WTC11 (cell line): Measurements from ENCODE around the gene PKHD1. TPM values are rescaled to one million over a fixed set of nuclear protein-coding genes. Genes with fewer than 3 reads are reported as not detected.

Source experiments
- ATAC-seq: fragments of 200-7000 bp; cut with Tn5 transposase; 2 replicates; pipeline ENCODE4 v1.10.0; 2021; ENCODE audit warnings: mild to moderate bottlenecking, moderate library complexity
- CTCF ChIA-PET: fragments of 300-600 bp; sonication (Branson Sonifier 250); formaldehyde crosslinking; loops from one replicate; lab custom pipeline; 2021; ENCODE audit warnings: antibody characterized with exemption; lab: Charles Lee
- POLR2A ChIA-PET: fragments of 350-600 bp; sonication (Branson Sonifier 250); formaldehyde crosslinking; loops from one replicate; lab custom pipeline; 2021; ENCODE audit warnings: antibody characterized with exemption; lab: Charles Lee
- DNase-seq: peaks from one replicate; pipeline ENCODE4 v3.0.0; 2021; ENCODE audit warnings: low spot score
- H3K27ac Mint-ChIP-seq: 2 replicates; pipeline ENCODE4 v1.8.0; 2021; ENCODE audit warnings: mixed read lengths
- H3K27me3 Mint-ChIP-seq: 2 replicates; pipeline ENCODE4 v1.8.0; 2021; ENCODE audit warnings: low read depth, mild to moderate bottlenecking, moderate library complexity, mixed read lengths
- H3K36me3 Mint-ChIP-seq: 2 replicates; pipeline ENCODE4 v1.8.0; 2021; ENCODE audit warnings: mixed read lengths
- H3K4me1 Mint-ChIP-seq: 2 replicates; pipeline ENCODE4 v1.8.0; 2022; ENCODE audit warnings: mixed read lengths
- H3K4me3 Mint-ChIP-seq: 2 replicates; pipeline ENCODE4 v1.8.0; 2021; ENCODE audit warnings: mild to moderate bottlenecking, moderate library complexity, mixed read lengths
- H3K9me3 Mint-ChIP-seq: 2 replicates; pipeline ENCODE4 v1.8.0; 2021; ENCODE audit warnings: mixed read lengths
- CBFB ChIP-seq: sonication (generic); formaldehyde crosslinking; IDR thresholded peaks from 2 replicates; pipeline ENCODE4 v1.8.1; 2022; ENCODE audit warnings: mild to moderate bottlenecking, low read depth, missing genetic modification reagents
- CREB1 ChIP-seq: sonication (generic); formaldehyde crosslinking; IDR thresholded peaks from 2 replicates; pipeline ENCODE4 v1.8.0; 2023; ENCODE audit warnings: mild to moderate bottlenecking, missing genetic modification reagents
- CREM ChIP-seq: sonication (generic); formaldehyde crosslinking; IDR thresholded peaks from 2 replicates; pipeline ENCODE4 v1.8.1; 2022; ENCODE audit warnings: mild to moderate bottlenecking, missing genetic modification reagents, moderate library complexity
- ETV6 ChIP-seq: sonication (generic); formaldehyde crosslinking; IDR thresholded peaks from 2 replicates; pipeline ENCODE4 v1.8.1; 2022; ENCODE audit warnings: mild to moderate bottlenecking, missing genetic modification reagents
- FOXP1 ChIP-seq: sonication (generic); formaldehyde crosslinking; IDR thresholded peaks from 2 replicates; pipeline ENCODE4 v1.8.0; 2022; ENCODE audit warnings: missing genetic modification reagents, mild to moderate bottlenecking, moderate library complexity, borderline replicate concordance
- MXD4 ChIP-seq: fragments of 250-450 bp; sonication (Bioruptor Pico); IDR thresholded peaks from 2 replicates; pipeline ENCODE4 v1.8.0; 2021; ENCODE audit warnings: mild to moderate bottlenecking, moderate library complexity, borderline replicate concordance
- NFATC4 ChIP-seq: fragments of 250-450 bp; sonication (Bioruptor Pico); IDR thresholded peaks from 2 replicates; pipeline ENCODE4 v1.9.0; 2021; ENCODE audit warnings: mild to moderate bottlenecking
- NR2C2 ChIP-seq: sonication (generic); formaldehyde crosslinking; IDR thresholded peaks from 2 replicates; pipeline ENCODE4 v1.8.0; 2022; ENCODE audit warnings: mild to moderate bottlenecking, missing genetic modification reagents
- RORB ChIP-seq: fragments of 250-450 bp; sonication (Bioruptor Pico); IDR thresholded peaks from 2 replicates; pipeline ENCODE4 v1.9.0; 2021; ENCODE audit warnings: mild to moderate bottlenecking
- SP1 ChIP-seq: sonication (generic); formaldehyde crosslinking; conservative IDR thresholded peaks from 2 replicates; pipeline ENCODE4 v1.8.1; 2022; ENCODE audit warnings: missing genetic modification reagents
- ZNF219 ChIP-seq: sonication (generic); formaldehyde crosslinking; IDR thresholded peaks from 2 replicates; pipeline ENCODE4 v1.8.0; 2023; ENCODE audit warnings: missing genetic modification reagents, mild to moderate bottlenecking, borderline replicate concordance
- ZNF423 ChIP-seq: fragments of 250-450 bp; sonication (Bioruptor Pico); IDR thresholded peaks from 2 replicates; pipeline ENCODE4 v2.1.2; 2022; ENCODE audit warnings: mild to moderate bottlenecking, moderate library complexity
- ZNF671 ChIP-seq: fragments of 250-450 bp; sonication (Bioruptor Pico); IDR thresholded peaks from 2 replicates; pipeline ENCODE4 v1.8.0; 2021; ENCODE audit warnings: mild to moderate bottlenecking
- total RNA-seq: library from RNA; stranded (reverse); gene quantifications from 3 replicates; pipeline ENCODE4 v1.2.3, GENCODE V29; 2021
- TF ChIP-seq, protein P1 (sequence below): sonication (generic); formaldehyde crosslinking; conservative IDR thresholded peaks from 2 replicates; pipeline ENCODE4 v1.8.1; 2022; ENCODE audit warnings: mild to moderate bottlenecking, missing genetic modification reagents
- TF ChIP-seq, protein P2 (sequence below): sonication (generic); formaldehyde crosslinking; IDR thresholded peaks from 2 replicates; pipeline ENCODE4 v1.8.0; 2022; ENCODE audit warnings: mild to moderate bottlenecking, missing genetic modification reagents
- TF ChIP-seq, protein P3 (sequence below): sonication (generic); formaldehyde crosslinking; IDR thresholded peaks from 2 replicates; pipeline ENCODE4 v1.8.1; 2023; ENCODE audit warnings: mild to moderate bottlenecking, missing genetic modification reagents
- TF ChIP-seq, protein P4 (sequence below): sonication (generic); formaldehyde crosslinking; IDR thresholded peaks from 2 replicates; pipeline ENCODE4 v1.8.1; 2022; ENCODE audit warnings: low read depth, mild to moderate bottlenecking, moderate library complexity, missing genetic modification reagents, borderline replicate concordance
- TF ChIP-seq, protein P5 (sequence below): sonication (generic); formaldehyde crosslinking; IDR thresholded peaks from 2 replicates; pipeline ENCODE4 v1.8.1; 2022; ENCODE audit warnings: low read depth, missing genetic modification reagents, borderline replicate concordance
- TF ChIP-seq, protein P6 (sequence below): fragments of 250-450 bp; sonication (Bioruptor Pico); IDR thresholded peaks from 2 replicates; pipeline ENCODE4 v1.9.0; 2021; ENCODE audit warnings: moderate library complexity, mild to moderate bottlenecking, inconsistent platforms, borderline replicate concordance
- TF ChIP-seq, protein P7 (sequence below): sonication (generic); formaldehyde crosslinking; IDR thresholded peaks from 2 replicates; pipeline ENCODE4 v1.8.1; 2022; ENCODE audit warnings: mild to moderate bottlenecking, moderate library complexity, missing genetic modification reagents
- TF ChIP-seq, protein P8 (sequence below): sonication (generic); formaldehyde crosslinking; IDR thresholded peaks from 2 replicates; pipeline ENCODE4 v1.8.0; 2023; ENCODE audit warnings: mild to moderate bottlenecking, missing genetic modification reagents
- TF ChIP-seq, protein P9 (sequence below): fragments of 200-600 bp; IDR thresholded peaks from 2 replicates; pipeline ENCODE4 v1.8.0; 2022; ENCODE audit warnings: antibody characterized with exemption
- TF ChIP-seq, protein P10 (sequence below): sonication (generic); formaldehyde crosslinking; IDR thresholded peaks from 2 replicates; pipeline ENCODE4 v1.8.1; 2023; ENCODE audit warnings: mild to moderate bottlenecking, missing genetic modification reagents

PKHD1 gene
- total RNA-seq, 1 experiment from 2014 or later = 0.15 TPM

DNA sequence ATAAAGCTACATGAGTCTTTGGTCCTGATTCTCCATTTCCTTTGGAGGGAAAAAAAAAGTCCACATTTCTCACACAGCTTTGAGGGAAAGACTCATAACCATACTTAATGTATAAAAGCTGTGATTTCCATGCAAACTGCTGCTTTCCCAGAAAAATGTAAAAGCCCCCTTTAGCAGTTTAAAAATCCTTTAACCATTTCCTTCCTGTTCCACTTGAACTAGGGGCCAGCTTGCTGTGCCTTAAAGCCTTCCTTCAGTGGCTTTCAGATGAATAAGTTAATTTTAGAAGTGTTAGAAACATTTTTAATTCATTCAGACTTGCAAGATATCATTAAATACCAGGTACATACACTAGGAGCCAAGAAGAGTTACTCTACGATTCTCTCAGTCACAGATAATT is 273.5 kb downstream of the PKHD1 start:
- ATAC-seq (no peak), DNase-seq (no peak)
- peaks cover 14% of the 10 kb centered on the region for H3K36me3 Mint-ChIP-seq
- H3K27ac Mint-ChIP-seq = peak overlapping the region; percentile 86
- ChIA-PET CTCF (interaction anchor here (0.9 to 1.0 kb wide), 2 partner anchors 61 to 146 kb away, joined by 3 to 5 read pairs; no protein-coding TSS in a partner anchor), POLR2A (no interaction called here)
- H3K4me3 Mint-ChIP-seq = no peak overlapping the region
- H3K9me3 Mint-ChIP-seq = peaks cover 33% of the 10 kb centered on the region
- peaks cover 55% of the 10 kb centered on the region for H3K4me1 Mint-ChIP-seq
- TF ChIP-seq ETV6 (no peak), FOXP1 (CRISPR knock-in tag) (no peak), MXD4 (no peak), ZNF219 (CRISPR knock-in tag) (no peak), ZNF423 (CRISPR knock-in tag) (no peak), CREM (CRISPR knock-in tag) (no peak), SP1 (no peak), CBFB (CRISPR knock-in tag) (no peak), RORB (CRISPR knock-in tag) (no peak)
- TF ChIP-seq, protein P1, sequence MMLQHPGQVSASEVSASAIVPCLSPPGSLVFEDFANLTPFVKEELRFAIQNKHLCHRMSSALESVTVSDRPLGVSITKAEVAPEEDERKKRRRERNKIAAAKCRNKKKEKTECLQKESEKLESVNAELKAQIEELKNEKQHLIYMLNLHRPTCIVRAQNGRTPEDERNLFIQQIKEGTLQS (CRISPR knock-in tag) = no peak
- TF ChIP-seq, protein P2, sequence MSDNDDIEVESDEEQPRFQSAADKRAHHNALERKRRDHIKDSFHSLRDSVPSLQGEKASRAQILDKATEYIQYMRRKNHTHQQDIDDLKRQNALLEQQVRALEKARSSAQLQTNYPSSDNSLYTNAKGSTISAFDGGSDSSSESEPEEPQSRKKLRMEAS (CRISPR knock-in tag) = no peak
- TF ChIP-seq, protein P3, sequence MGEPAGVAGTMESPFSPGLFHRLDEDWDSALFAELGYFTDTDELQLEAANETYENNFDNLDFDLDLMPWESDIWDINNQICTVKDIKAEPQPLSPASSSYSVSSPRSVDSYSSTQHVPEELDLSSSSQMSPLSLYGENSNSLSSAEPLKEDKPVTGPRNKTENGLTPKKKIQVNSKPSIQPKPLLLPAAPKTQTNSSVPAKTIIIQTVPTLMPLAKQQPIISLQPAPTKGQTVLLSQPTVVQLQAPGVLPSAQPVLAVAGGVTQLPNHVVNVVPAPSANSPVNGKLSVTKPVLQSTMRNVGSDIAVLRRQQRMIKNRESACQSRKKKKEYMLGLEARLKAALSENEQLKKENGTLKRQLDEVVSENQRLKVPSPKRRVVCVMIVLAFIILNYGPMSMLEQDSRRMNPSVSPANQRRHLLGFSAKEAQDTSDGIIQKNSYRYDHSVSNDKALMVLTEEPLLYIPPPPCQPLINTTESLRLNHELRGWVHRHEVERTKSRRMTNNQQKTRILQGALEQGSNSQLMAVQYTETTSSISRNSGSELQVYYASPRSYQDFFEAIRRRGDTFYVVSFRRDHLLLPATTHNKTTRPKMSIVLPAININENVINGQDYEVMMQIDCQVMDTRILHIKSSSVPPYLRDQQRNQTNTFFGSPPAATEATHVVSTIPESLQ (CRISPR knock-in tag) = no peak
- TF ChIP-seq, protein P4, sequence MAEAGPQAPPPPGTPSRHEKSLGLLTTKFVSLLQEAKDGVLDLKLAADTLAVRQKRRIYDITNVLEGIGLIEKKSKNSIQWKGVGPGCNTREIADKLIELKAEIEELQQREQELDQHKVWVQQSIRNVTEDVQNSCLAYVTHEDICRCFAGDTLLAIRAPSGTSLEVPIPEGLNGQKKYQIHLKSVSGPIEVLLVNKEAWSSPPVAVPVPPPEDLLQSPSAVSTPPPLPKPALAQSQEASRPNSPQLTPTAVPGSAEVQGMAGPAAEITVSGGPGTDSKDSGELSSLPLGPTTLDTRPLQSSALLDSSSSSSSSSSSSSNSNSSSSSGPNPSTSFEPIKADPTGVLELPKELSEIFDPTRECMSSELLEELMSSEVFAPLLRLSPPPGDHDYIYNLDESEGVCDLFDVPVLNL (CRISPR knock-in tag) = no peak
- TF ChIP-seq, protein P5, sequence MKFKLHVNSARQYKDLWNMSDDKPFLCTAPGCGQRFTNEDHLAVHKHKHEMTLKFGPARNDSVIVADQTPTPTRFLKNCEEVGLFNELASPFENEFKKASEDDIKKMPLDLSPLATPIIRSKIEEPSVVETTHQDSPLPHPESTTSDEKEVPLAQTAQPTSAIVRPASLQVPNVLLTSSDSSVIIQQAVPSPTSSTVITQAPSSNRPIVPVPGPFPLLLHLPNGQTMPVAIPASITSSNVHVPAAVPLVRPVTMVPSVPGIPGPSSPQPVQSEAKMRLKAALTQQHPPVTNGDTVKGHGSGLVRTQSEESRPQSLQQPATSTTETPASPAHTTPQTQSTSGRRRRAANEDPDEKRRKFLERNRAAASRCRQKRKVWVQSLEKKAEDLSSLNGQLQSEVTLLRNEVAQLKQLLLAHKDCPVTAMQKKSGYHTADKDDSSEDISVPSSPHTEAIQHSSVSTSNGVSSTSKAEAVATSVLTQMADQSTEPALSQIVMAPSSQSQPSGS = no peak
- TF ChIP-seq, protein P6, sequence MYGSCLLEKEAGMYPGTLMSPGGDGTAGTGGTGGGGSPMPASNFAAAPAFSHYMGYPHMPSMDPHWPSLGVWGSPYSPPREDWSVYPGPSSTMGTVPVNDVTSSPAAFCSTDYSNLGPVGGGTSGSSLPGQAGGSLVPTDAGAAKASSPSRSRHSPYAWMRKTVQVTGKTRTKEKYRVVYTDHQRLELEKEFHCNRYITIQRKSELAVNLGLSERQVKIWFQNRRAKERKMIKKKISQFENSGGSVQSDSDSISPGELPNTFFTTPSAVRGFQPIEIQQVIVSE (CRISPR knock-in tag) = no peak
- peaks cover 2% of the 10 kb centered on the region; the same call in 1 of the 2 replicates for H3K27me3 Mint-ChIP-seq

DNA sequence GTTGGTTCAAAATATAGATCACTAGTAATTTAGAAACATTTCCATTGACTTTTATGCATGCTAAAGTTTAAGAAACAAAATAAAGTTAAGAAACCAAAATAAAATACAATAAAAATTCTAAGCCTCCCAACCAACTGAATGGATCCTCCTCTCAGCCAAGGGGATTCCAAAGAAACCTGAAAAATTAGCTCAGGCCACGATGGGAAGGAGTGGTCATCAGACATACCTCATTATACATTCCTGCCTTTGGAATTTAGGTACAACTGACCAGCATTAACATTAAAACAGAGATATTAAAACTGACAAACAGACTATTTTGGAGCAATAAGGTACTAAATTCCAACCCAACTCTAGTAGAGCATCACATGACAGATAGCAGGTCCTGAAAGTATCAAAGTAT is 275.2 kb downstream of the PKHD1 start:
- H3K4me1 Mint-ChIP-seq = peaks cover 47% of the 10 kb centered on the region
- TF ChIP-seq ZNF423 (CRISPR knock-in tag) (no peak), ZNF671 (no peak), NR2C2 (no peak), NFATC4 (CRISPR knock-in tag) (no peak), CREB1 (CRISPR knock-in tag) (no peak)
- TF ChIP-seq, protein P7, sequence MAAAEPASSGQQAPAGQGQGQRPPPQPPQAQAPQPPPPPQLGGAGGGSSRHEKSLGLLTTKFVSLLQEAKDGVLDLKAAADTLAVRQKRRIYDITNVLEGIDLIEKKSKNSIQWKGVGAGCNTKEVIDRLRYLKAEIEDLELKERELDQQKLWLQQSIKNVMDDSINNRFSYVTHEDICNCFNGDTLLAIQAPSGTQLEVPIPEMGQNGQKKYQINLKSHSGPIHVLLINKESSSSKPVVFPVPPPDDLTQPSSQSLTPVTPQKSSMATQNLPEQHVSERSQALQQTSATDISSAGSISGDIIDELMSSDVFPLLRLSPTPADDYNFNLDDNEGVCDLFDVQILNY (CRISPR knock-in tag) = no peak
- TF ChIP-seq, protein P8, sequence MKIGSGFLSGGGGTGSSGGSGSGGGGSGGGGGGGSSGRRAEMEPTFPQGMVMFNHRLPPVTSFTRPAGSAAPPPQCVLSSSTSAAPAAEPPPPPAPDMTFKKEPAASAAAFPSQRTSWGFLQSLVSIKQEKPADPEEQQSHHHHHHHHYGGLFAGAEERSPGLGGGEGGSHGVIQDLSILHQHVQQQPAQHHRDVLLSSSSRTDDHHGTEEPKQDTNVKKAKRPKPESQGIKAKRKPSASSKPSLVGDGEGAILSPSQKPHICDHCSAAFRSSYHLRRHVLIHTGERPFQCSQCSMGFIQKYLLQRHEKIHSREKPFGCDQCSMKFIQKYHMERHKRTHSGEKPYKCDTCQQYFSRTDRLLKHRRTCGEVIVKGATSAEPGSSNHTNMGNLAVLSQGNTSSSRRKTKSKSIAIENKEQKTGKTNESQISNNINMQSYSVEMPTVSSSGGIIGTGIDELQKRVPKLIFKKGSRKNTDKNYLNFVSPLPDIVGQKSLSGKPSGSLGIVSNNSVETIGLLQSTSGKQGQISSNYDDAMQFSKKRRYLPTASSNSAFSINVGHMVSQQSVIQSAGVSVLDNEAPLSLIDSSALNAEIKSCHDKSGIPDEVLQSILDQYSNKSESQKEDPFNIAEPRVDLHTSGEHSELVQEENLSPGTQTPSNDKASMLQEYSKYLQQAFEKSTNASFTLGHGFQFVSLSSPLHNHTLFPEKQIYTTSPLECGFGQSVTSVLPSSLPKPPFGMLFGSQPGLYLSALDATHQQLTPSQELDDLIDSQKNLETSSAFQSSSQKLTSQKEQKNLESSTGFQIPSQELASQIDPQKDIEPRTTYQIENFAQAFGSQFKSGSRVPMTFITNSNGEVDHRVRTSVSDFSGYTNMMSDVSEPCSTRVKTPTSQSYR = no peak
- TF ChIP-seq, protein P9, sequence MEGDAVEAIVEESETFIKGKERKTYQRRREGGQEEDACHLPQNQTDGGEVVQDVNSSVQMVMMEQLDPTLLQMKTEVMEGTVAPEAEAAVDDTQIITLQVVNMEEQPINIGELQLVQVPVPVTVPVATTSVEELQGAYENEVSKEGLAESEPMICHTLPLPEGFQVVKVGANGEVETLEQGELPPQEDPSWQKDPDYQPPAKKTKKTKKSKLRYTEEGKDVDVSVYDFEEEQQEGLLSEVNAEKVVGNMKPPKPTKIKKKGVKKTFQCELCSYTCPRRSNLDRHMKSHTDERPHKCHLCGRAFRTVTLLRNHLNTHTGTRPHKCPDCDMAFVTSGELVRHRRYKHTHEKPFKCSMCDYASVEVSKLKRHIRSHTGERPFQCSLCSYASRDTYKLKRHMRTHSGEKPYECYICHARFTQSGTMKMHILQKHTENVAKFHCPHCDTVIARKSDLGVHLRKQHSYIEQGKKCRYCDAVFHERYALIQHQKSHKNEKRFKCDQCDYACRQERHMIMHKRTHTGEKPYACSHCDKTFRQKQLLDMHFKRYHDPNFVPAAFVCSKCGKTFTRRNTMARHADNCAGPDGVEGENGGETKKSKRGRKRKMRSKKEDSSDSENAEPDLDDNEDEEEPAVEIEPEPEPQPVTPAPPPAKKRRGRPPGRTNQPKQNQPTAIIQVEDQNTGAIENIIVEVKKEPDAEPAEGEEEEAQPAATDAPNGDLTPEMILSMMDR = no peak
- TF ChIP-seq, protein P10, sequence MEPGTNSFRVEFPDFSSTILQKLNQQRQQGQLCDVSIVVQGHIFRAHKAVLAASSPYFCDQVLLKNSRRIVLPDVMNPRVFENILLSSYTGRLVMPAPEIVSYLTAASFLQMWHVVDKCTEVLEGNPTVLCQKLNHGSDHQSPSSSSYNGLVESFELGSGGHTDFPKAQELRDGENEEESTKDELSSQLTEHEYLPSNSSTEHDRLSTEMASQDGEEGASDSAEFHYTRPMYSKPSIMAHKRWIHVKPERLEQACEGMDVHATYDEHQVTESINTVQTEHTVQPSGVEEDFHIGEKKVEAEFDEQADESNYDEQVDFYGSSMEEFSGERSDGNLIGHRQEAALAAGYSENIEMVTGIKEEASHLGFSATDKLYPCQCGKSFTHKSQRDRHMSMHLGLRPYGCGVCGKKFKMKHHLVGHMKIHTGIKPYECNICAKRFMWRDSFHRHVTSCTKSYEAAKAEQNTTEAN (CRISPR knock-in tag) = no peak

More for the DNA sequence above, 275.2 kb downstream of the PKHD1 start:
- CTCF ChIA-PET = no interaction called here
- no peak overlapping the region for H3K27ac Mint-ChIP-seq
- H3K4me3 Mint-ChIP-seq = no peak overlapping the region
- H3K9me3 Mint-ChIP-seq = peaks cover 30% of the 10 kb centered on the region
- POLR2A ChIA-PET = no interaction called here
- H3K27me3 Mint-ChIP-seq = peaks cover 2% of the 10 kb centered on the region; the same call in 1 of the 2 replicates
- peaks cover 14% of the 10 kb centered on the region for H3K36me3 Mint-ChIP-seq
- ATAC-seq (no peak), DNase-seq (no peak)
